ENCODE results near the gene KCNJ11. TPM values are rescaled to one million over a fixed set of nuclear protein-coding genes. Genes with fewer than 3 reads are reported as not detected.
A peak's percentile ranks its signal among the peaks of the same experiment; 100 is the strongest.

The KCNJ11 gene
- total RNA-seq, 4 donors from 2014 or later, result 103 to 182 (median 147) TPM

DNA sequence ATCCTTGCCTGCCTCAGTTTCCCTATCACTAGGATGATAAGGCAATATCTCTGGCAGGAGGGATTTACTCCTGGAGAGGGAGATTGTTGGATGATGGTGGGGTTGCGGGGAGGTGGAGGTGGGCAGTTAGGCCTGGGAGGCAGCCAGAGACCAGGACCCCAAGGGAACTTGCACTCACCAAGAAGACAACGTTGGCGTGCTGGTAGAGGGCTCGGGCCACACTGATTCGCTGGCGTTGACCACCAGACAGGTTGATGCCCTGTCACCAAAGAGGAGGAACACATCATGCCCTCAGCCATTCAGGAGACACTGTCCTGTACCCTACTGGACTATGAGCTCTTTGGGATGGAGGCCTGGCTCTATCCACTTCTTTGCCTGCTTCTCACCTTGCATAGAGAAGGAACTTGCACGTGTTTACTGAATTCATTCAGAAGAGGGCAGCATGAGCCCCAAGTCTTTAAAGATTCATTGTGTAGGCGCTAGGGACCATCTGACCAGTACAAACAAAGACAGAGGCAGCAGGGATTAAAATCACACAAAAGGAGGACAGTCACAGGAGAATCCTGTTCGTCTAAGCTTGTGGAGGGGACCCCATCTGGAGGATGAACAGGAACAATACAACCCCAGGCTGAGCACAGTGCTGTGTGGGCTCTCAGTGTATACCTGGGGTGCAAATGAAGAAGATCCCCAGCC, 24.2 kb upstream of the KCNJ11 start:
- intact Hi-C loops (cut with DNase I; ENCODE audit: low total_unique reads) (no loop called here), in situ Hi-C loops (cut with MboI; ENCODE audit: low sequenced_read_pairs in 4 of 4) (loop anchor here in 1 of 4 donors (25.0 kb wide), 1 partner anchor 425 kb away; no protein-coding TSS in a partner anchor)
- H3K36me3 ChIP-seq, result no peaks in the 10 kb centered on the region
- H3K9me3 ChIP-seq, result no peaks in the 10 kb centered on the region
- H3K27ac ChIP-seq, result no peak overlapping the region
- H3K4me3 ChIP-seq, result no peak overlapping the region
- ATAC-seq (no peak), DNase-seq (no peak)
- H3K27me3 ChIP-seq, result no peaks in the 10 kb centered on the region
- no peak for TF ChIP-seq POLR2A (IDR thresholded peaks at IDR 0.05)
- TF ChIP-seq, protein P1, sequence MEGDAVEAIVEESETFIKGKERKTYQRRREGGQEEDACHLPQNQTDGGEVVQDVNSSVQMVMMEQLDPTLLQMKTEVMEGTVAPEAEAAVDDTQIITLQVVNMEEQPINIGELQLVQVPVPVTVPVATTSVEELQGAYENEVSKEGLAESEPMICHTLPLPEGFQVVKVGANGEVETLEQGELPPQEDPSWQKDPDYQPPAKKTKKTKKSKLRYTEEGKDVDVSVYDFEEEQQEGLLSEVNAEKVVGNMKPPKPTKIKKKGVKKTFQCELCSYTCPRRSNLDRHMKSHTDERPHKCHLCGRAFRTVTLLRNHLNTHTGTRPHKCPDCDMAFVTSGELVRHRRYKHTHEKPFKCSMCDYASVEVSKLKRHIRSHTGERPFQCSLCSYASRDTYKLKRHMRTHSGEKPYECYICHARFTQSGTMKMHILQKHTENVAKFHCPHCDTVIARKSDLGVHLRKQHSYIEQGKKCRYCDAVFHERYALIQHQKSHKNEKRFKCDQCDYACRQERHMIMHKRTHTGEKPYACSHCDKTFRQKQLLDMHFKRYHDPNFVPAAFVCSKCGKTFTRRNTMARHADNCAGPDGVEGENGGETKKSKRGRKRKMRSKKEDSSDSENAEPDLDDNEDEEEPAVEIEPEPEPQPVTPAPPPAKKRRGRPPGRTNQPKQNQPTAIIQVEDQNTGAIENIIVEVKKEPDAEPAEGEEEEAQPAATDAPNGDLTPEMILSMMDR (IDR thresholded peaks at IDR 0.05 in 4 of 5, conservative IDR thresholded peaks at IDR 0.05 in 1 of 5), result no peak
- H3K4me1 ChIP-seq, result peaks cover 18 to 23% of the 10 kb centered on the region in 2 donors

DNA sequence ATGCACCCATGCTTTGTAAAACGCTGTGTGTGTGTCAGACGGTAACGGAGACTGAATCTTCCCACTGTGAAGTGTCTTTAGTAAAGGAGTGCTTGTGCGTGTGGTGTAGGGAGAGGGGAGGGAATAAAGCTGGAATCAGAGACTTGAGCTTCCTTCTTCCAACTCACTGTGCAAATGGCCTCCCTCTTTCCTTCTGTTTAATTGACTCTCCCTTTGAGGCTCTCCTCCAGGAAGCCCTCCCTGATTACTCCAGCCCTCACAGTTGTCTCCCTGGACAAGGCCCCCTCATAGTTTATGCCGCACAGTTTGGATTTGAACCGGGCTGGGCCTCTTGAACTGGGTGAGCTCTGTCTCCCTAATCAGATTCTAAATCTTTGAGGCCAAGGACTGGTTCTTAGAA, 23.0 kb upstream of the KCNJ11 start:
- Histone ChIP-seq H3K4me1 (peaks cover 17 to 22% of the 10 kb centered on the region in 2 donors), H3K27ac (peak overlapping the region in 1 of 4 donors; percentile 10), H3K4me3 (no peak overlapping the region), H3K27me3 (no peaks in the 10 kb centered on the region), H3K9me3 (no peaks in the 10 kb centered on the region), H3K36me3 (no peaks in the 10 kb centered on the region)
- ATAC-seq, result no peak
- TF ChIP-seq, protein P1 (IDR thresholded peaks at IDR 0.05 in 4 of 5, conservative IDR thresholded peaks at IDR 0.05 in 1 of 5), result no peak
- no peak for TF ChIP-seq POLR2A (IDR thresholded peaks at IDR 0.05)
- in situ Hi-C loops (cut with MboI; ENCODE audit: low sequenced_read_pairs in 4 of 4) (loop anchor here in 1 of 4 donors (25.0 kb wide), 1 partner anchor 426 kb away; no protein-coding TSS in a partner anchor), intact Hi-C loops (cut with DNase I; ENCODE audit: low total_unique reads) (no loop called here)
- DNase-seq, result no peak

DNA sequence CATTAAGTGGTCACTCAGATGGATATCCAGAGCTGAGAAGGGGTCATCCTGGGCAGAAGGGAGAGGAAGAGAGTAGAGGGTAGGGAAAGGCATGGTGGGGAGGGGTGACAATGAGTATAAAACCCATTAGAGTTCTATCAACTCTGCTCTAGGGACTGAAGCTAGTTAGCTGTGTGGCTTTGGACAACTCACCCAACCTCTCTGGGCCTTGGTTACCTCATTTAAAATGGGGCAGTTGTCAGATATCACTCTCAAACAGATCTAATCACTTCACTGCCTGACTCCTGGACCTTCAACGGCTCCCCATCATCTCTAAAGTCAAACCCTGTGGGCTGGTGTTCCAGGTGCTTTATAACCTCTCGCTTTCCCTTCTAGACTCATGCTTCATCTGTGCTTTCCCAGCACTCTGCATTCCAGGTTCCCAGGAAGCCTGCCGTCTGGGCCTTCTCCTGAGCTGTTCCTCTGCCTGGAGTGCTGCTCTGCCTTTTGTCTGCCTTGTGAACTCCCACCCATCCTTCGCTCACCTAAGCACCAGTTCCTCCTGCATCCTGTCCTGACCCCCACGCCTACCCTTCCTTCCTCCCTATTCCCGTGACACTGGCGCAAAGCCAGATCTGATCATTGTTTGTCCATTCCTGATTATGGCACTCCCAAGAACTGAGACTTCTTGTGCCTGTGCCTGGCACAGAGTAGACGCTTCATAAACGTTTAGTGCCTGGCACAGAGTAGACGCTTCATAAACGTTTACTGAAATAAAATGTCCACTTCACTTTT, 22.3 kb upstream of the KCNJ11 start:
- peak overlapping the region in 1 of 4 donors; percentile 10 for H3K27ac ChIP-seq
- DNase-seq, result no peak
- ATAC-seq, result no peak
- no peaks in the 10 kb centered on the region for H3K9me3 ChIP-seq
- no peaks in the 10 kb centered on the region for H3K36me3 ChIP-seq
- TF ChIP-seq, protein P1 (IDR thresholded peaks at IDR 0.05 in 4 of 5, conservative IDR thresholded peaks at IDR 0.05 in 1 of 5), result no peak
- TF ChIP-seq POLR2A (IDR thresholded peaks at IDR 0.05), result no peak
- in situ Hi-C loops (cut with MboI; ENCODE audit: low sequenced_read_pairs in 4 of 4), result loop anchor here in 1 of 4 donors (25.0 kb wide), 1 partner anchor 427 kb away; no protein-coding TSS in a partner anchor
- H3K4me1 ChIP-seq, result peaks cover 19 to 23% of the 10 kb centered on the region in 2 donors
- intact Hi-C loops (cut with DNase I; ENCODE audit: low total_unique reads), result no loop called here
- no peak overlapping the region for H3K4me3 ChIP-seq
- H3K27me3 ChIP-seq, result no peaks in the 10 kb centered on the region

DNA sequence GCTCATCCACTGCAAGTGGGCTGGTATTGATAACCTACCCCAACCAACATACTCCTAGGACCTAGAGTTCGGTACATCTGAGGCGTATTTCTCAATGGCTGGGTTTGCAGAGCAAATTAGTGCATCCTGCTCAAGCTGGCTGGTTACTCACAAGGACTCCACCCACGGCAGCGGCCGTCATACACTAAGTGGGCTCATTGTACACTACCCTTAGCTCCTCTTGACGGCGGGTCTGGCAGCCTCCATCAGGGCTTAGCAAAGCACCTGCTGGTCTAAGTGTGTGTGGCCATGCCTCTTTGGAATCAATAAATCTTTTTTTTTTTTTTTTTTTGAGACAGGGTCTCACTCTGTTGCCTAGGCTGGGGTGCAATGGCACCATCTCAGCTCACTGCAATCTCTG, 20.2 kb upstream of the KCNJ11 start:
- intact Hi-C loops (cut with DNase I; ENCODE audit: low total_unique reads) (loop anchor here (5.0 kb wide), 2 partner anchors 389 to 434 kb away; no protein-coding TSS in a partner anchor), in situ Hi-C loops (cut with MboI; ENCODE audit: low sequenced_read_pairs in 4 of 4) (loop anchor here in 1 of 4 donors (25.0 kb wide), 1 partner anchor 429 kb away; no protein-coding TSS in a partner anchor)
- no peak overlapping the region for H3K4me3 ChIP-seq
- no peak for ATAC-seq
- TF ChIP-seq POLR2A (IDR thresholded peaks at IDR 0.05), result no peak
- TF ChIP-seq, protein P1 (IDR thresholded peaks at IDR 0.05 in 4 of 5, conservative IDR thresholded peaks at IDR 0.05 in 1 of 5), result no peak
- H3K27me3 ChIP-seq, result no peaks in the 10 kb centered on the region
- no peaks in the 10 kb centered on the region for H3K9me3 ChIP-seq
- no peak overlapping the region for H3K27ac ChIP-seq
- no peak for DNase-seq
- no peaks in the 10 kb centered on the region for H3K36me3 ChIP-seq
- H3K4me1 ChIP-seq, result peaks cover 30 to 34% of the 10 kb centered on the region in 2 donors
